Measurements from ENCODE around the gene CACHD1. TPM values are rescaled to one million over a fixed set of nuclear protein-coding genes. Genes with fewer than 3 reads are reported as not detected.

The CACHD1 gene
- 1.4 TPM for total RNA-seq

- Histone ChIP-seq H3K9me3 (ENCODE audit: low read depth, low read length) (no peaks in the 10 kb centered on the region), H3K4me3 (ENCODE audit: low read length) (peak within 1 kb of the TSS; percentile 31), H3K27me3 (ENCODE audit: insufficient read depth, low read length) (peaks cover 56% of the 10 kb centered on the region), H3K4me1 (ENCODE audit: insufficient read depth, low read length) (peaks cover 20% of the 10 kb centered on the region)
Measured at GRCh38 chr1:64469977-64470664, at the start of gene CACHD1. Gene CACHD1 (plus strand): TSS chr1:64470129. CDS start chr1:64470745, 616 bp downstream.

- Histone ChIP-seq H3K4me3 (ENCODE audit: low read length) (no peak overlapping the region), H3K27me3 (ENCODE audit: insufficient read depth, low read length) (no peaks in the 10 kb centered on the region), H3K9me3 (ENCODE audit: low read depth, low read length) (no peaks in the 10 kb centered on the region), H3K4me1 (ENCODE audit: insufficient read depth, low read length) (no peaks in the 10 kb centered on the region)
Measured at GRCh38 chr1:64421377-64421776, 48.6 kb upstream of the CACHD1 start.

GRCh38 chr1:64423526-64423925 lies 46.4 kb upstream of the CACHD1 start:
- Histone ChIP-seq H3K27me3 (ENCODE audit: insufficient read depth, low read length) (no peaks in the 10 kb centered on the region), H3K4me1 (ENCODE audit: insufficient read depth, low read length) (no peaks in the 10 kb centered on the region), H3K9me3 (ENCODE audit: low read depth, low read length) (no peaks in the 10 kb centered on the region), H3K4me3 (ENCODE audit: low read length) (no peak overlapping the region)

GRCh38 chr1:64424412-64424811 lies 45.5 kb upstream of the CACHD1 start:
- H3K4me3 ChIP-seq (ENCODE audit: low read length) = no peak overlapping the region
- H3K27me3 ChIP-seq (ENCODE audit: insufficient read depth, low read length) = no peaks in the 10 kb centered on the region
- no peaks in the 10 kb centered on the region for H3K4me1 ChIP-seq (ENCODE audit: insufficient read depth, low read length)
- no peaks in the 10 kb centered on the region for H3K9me3 ChIP-seq (ENCODE audit: low read depth, low read length)

GRCh38 chr1:64425521-64425920 lies 44.4 kb upstream of the CACHD1 start:
- no peaks in the 10 kb centered on the region for H3K4me1 ChIP-seq (ENCODE audit: insufficient read depth, low read length)
- H3K4me3 ChIP-seq (ENCODE audit: low read length) = no peak overlapping the region
- H3K9me3 ChIP-seq (ENCODE audit: low read depth, low read length) = no peaks in the 10 kb centered on the region
- no peaks in the 10 kb centered on the region for H3K27me3 ChIP-seq (ENCODE audit: insufficient read depth, low read length)

- no peaks in the 10 kb centered on the region for H3K9me3 ChIP-seq (ENCODE audit: low read depth, low read length)
- H3K27me3 ChIP-seq (ENCODE audit: insufficient read depth, low read length) = no peaks in the 10 kb centered on the region
- no peaks in the 10 kb centered on the region for H3K4me1 ChIP-seq (ENCODE audit: insufficient read depth, low read length)
Measured at GRCh38 chr1:64426681-64427080, 43.2 kb upstream of the CACHD1 start.

GRCh38 chr1:64427879-64428278 lies 42.0 kb upstream of the CACHD1 start:
- Histone ChIP-seq H3K4me3 (ENCODE audit: low read length) (no peak overlapping the region), H3K4me1 (ENCODE audit: insufficient read depth, low read length) (no peaks in the 10 kb centered on the region), H3K27me3 (ENCODE audit: insufficient read depth, low read length) (no peaks in the 10 kb centered on the region), H3K9me3 (ENCODE audit: low read depth, low read length) (no peaks in the 10 kb centered on the region)

More at GRCh38 chr1:64426681-64427080, 43.2 kb upstream of the CACHD1 start:
- no peak overlapping the region for H3K4me3 ChIP-seq (ENCODE audit: low read length)

- no peaks in the 10 kb centered on the region for H3K27me3 ChIP-seq (ENCODE audit: insufficient read depth, low read length)
- no peak overlapping the region for H3K4me3 ChIP-seq (ENCODE audit: low read length)
- no peaks in the 10 kb centered on the region for H3K4me1 ChIP-seq (ENCODE audit: insufficient read depth, low read length)
- H3K9me3 ChIP-seq (ENCODE audit: low read depth, low read length) = no peaks in the 10 kb centered on the region
Measured at GRCh38 chr1:64433308-64433707, 36.6 kb upstream of the CACHD1 start.

- Histone ChIP-seq H3K9me3 (ENCODE audit: low read depth, low read length) (no peaks in the 10 kb centered on the region), H3K4me3 (ENCODE audit: low read length) (no peak overlapping the region), H3K4me1 (ENCODE audit: insufficient read depth, low read length) (no peaks in the 10 kb centered on the region), H3K27me3 (ENCODE audit: insufficient read depth, low read length) (no peaks in the 10 kb centered on the region)
Measured at GRCh38 chr1:64433747-64434146, 36.2 kb upstream of the CACHD1 start.

GRCh38 chr1:64435000-64435399 lies 34.9 kb upstream of the CACHD1 start:
- H3K4me1 ChIP-seq (ENCODE audit: insufficient read depth, low read length) = no peaks in the 10 kb centered on the region
- no peak overlapping the region for H3K4me3 ChIP-seq (ENCODE audit: low read length)
- no peaks in the 10 kb centered on the region for H3K27me3 ChIP-seq (ENCODE audit: insufficient read depth, low read length)
- H3K9me3 ChIP-seq (ENCODE audit: low read depth, low read length) = no peaks in the 10 kb centered on the region

- no peaks in the 10 kb centered on the region for H3K27me3 ChIP-seq (ENCODE audit: insufficient read depth, low read length)
- H3K4me1 ChIP-seq (ENCODE audit: insufficient read depth, low read length) = no peaks in the 10 kb centered on the region
- no peak overlapping the region for H3K4me3 ChIP-seq (ENCODE audit: low read length)
- H3K9me3 ChIP-seq (ENCODE audit: low read depth, low read length) = no peaks in the 10 kb centered on the region
Measured at GRCh38 chr1:64437453-64437852, 32.5 kb upstream of the CACHD1 start.

GRCh38 chr1:64440183-64440826 lies 29.6 kb upstream of the CACHD1 start:
- no peaks in the 10 kb centered on the region for H3K4me1 ChIP-seq (ENCODE audit: insufficient read depth, low read length)
- no peaks in the 10 kb centered on the region for H3K9me3 ChIP-seq (ENCODE audit: low read depth, low read length)
- no peaks in the 10 kb centered on the region for H3K27me3 ChIP-seq (ENCODE audit: insufficient read depth, low read length)
- no peak overlapping the region for H3K4me3 ChIP-seq (ENCODE audit: low read length)

- Histone ChIP-seq H3K27me3 (ENCODE audit: insufficient read depth, low read length) (no peaks in the 10 kb centered on the region), H3K9me3 (ENCODE audit: low read depth, low read length) (no peaks in the 10 kb centered on the region), H3K4me3 (ENCODE audit: low read length) (no peak overlapping the region), H3K4me1 (ENCODE audit: insufficient read depth, low read length) (no peaks in the 10 kb centered on the region)
Measured at GRCh38 chr1:64451440-64451839, 18.5 kb upstream of the CACHD1 start.

GRCh38 chr1:64453688-64454087 lies 16.2 kb upstream of the CACHD1 start:
- Histone ChIP-seq H3K4me3 (ENCODE audit: low read length) (no peak overlapping the region), H3K27me3 (ENCODE audit: insufficient read depth, low read length) (no peaks in the 10 kb centered on the region), H3K9me3 (ENCODE audit: low read depth, low read length) (no peaks in the 10 kb centered on the region), H3K4me1 (ENCODE audit: insufficient read depth, low read length) (no peaks in the 10 kb centered on the region)

GRCh38 chr1:64458915-64459314 lies 11.0 kb upstream of the CACHD1 start:
- no peaks in the 10 kb centered on the region for H3K4me1 ChIP-seq (ENCODE audit: insufficient read depth, low read length)
- no peaks in the 10 kb centered on the region for H3K9me3 ChIP-seq (ENCODE audit: low read depth, low read length)
- H3K4me3 ChIP-seq (ENCODE audit: low read length) = no peak overlapping the region
- H3K27me3 ChIP-seq (ENCODE audit: insufficient read depth, low read length) = no peaks in the 10 kb centered on the region

- no peaks in the 10 kb centered on the region for H3K4me1 ChIP-seq (ENCODE audit: insufficient read depth, low read length)
- no peaks in the 10 kb centered on the region for H3K9me3 ChIP-seq (ENCODE audit: low read depth, low read length)
- H3K4me3 ChIP-seq (ENCODE audit: low read length) = no peak overlapping the region
- H3K27me3 ChIP-seq (ENCODE audit: insufficient read depth, low read length) = no peaks in the 10 kb centered on the region
Measured at GRCh38 chr1:64459743-64460142, 10.2 kb upstream of the CACHD1 start.

Measured in mononuclear cell (primary cell).